GM21825 (cell line): Measurements from ENCODE around the gene TREML4.
"Not testable (repeated sequence)": the region's sequence is repeated elsewhere in the genome, so short reads cannot be mapped to it uniquely, and the experiment has no call there.

Source experiments
- ATAC-seq: cut with Tn5 transposase; IDR thresholded peaks from one replicate; pipeline ENCODE4 v1.9.1; 2021; ENCODE audit warnings: mild to moderate bottlenecking, moderate library complexity; ENCODE audit not compliant: unreplicated experiment

TREML4 gene, protein sequence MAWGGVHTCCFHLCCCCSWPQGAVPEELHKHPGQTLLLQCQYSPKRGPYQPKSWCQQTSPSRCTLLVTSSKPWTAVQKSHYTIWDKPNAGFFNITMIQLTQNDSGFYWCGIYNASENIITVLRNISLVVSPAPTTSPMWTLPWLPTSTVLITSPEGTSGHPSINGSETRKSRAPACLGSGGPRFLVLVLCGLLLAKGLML

GRCh38 chr6:41228096-41228495 lies at the start of gene TREML4:
Gene TREML4 (plus strand): TSS chr6:41228349. CDS start chr6:41228428, 79 bp downstream.
- no peak for ATAC-seq

DNA sequence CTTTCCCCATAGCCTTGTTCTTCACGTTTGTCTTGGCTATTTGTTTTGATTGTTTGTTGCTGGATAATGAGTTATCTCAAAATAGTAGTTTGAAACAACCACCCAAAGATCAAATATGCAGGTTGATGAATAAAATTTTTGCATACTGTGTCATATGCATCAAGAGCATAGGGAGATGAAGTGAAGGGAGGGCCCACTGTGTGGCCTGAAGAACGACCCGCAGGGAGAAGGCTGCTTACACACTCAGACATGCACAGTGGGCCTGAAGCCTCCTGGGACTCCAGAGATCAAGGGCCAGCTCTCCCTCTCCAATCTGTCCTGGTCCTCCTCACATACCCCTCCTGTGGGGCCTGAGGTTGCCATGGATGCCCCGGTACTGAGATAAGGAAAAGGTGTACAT lies 49.0 kb upstream of the TREML4 start:
- ATAC-seq: no peak

GRCh38 chr6:41181566-41181965 lies 46.6 kb upstream of the TREML4 start:
- ATAC-seq: no peak

GRCh38 chr6:41182069-41183034 lies 45.8 kb upstream of the TREML4 start:
- no peak for ATAC-seq

DNA sequence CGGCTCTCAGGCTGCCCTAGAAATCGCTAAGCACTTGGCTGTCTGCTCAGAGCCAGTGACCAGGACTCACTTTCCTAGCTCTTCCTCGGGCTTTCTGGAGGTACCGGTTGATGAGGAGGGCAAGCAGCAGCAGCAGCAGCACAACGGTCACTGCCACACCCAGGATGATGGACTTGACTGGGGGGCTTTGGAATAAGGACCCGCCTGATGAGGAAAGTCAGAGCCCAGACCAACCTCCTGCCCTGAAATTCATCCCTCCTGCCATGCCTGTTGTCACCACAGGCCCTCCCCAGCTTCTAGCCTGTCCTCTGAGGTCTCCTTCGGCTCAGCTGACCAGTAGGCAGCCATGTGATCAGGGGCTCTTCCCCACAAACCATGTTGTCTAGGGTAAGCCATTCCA lies 43.4 kb upstream of the TREML4 start:
- ATAC-seq: no peak

DNA sequence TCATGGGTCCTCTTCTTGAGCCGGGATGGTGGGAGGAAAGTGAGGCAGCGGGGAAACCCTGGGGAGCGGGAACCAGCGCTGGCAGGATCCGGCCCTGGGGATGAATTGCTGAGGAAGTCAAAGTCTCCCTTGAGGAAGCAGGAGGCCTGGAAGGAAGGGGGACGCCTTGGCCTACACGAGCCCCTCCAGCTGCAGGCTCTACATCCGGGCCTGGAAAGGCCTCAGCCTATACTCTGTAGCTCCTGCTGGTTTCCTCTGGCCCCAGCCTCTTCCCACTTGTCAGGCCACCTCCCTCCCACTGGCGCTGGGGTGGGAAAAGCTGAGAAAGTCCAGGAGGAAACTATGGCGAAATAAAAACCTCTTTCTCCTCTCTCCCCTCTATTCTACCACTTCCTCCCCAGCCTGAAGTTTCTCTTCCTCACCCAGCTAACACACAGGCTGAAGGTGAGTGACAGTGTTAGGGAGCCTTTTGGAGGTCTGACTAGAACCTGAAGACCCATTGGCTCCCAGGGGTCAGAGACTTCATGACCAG lies 42.1 kb upstream of the TREML4 start:
- no peak for ATAC-seq

GRCh38 chr6:41187924-41188886 lies 39.9 kb upstream of the TREML4 start:
- no peak for ATAC-seq

DNA sequence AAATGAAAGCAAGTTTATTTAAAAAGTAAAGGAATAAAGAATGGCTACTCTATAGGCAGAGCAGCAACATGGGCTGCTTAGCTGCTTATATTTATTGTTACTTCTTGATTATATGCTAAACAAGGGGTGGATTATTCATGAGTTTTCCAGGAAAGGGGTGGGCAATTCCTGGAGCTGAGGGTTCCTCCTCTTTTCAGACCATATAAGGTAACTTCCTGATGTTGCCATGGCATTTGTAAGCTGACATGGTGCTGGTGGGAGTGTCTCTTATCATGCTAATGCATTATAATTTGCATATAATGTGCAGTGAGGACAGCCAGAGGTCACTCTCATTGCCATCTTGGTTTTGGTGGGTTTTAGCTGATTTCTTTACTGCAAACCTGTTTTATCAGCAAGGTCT lies 39.1 kb upstream of the TREML4 start:
- not testable (repeated sequence) for ATAC-seq

GRCh38 chr6:41189967-41190366 lies 38.2 kb upstream of the TREML4 start:
- ATAC-seq: no peak

DNA sequence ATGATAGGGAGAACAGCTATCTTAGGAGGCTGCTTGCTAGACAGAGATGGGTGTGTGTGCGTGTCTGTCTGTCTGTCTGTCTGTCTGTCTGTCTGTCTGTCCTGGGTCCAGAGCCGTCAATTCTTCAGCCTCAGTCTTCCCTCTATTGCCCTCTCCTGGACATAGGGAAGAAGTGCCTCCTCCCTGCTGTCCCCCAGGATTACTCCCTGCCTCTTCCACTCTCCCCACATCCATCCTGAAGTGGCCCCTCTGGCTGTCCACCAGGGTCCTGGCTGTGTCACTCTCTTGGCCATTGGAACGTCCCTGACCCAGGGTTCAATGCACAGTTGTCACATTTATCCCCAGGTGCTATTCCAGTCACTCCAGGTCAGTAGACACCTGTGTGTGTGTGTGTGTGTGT lies 37.4 kb upstream of the TREML4 start:
- ATAC-seq: no peak

DNA sequence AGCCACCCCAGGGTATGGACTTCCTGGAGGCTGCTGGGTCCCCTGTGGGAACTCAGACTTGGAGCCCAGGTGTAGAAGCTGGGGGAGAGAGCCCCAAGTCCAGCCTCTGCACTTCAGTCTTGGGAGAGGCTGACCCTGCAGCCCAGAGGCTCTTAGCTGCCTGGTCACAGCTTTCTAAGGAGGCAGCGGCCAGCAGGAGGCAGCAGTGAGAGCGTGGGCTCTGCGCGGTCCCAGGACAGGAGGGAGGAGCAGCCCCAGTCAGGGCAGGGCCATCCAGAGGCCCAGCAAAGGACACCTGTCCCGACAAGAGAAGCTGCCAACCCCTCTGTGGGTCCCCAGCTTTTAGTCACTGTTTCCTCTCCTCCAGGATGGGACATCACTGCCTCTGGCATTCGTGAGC lies 36.6 kb upstream of the TREML4 start:
- no peak for ATAC-seq

- ATAC-seq: no peak
Observed at GRCh38 chr6:41193171-41193734, 34.9 kb upstream of the TREML4 start.

- no peak for ATAC-seq
Observed at GRCh38 chr6:41193884-41194283, 34.3 kb upstream of the TREML4 start.

GRCh38 chr6:41194386-41194785 lies 33.8 kb upstream of the TREML4 start:
- no peak for ATAC-seq

DNA sequence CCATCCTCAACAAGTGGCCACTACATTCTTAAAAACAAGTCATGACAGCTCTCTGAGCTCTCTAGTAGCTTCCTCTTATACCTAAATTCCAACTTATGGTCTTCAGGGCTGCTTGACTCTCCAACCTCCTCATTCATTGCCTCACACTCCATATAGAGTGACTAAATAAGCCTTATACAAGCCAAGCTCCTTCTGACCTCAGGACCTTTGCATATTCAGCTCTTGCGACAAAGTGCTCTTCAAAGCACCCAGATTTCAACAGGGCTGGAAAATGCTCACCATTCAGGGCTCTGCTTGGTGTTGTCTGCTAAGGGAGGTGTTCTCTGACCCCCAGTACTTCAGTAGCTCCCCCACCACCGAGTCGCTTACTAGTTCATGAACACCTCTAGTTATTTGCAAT lies 30.9 kb upstream of the TREML4 start:
- ATAC-seq: no peak

DNA sequence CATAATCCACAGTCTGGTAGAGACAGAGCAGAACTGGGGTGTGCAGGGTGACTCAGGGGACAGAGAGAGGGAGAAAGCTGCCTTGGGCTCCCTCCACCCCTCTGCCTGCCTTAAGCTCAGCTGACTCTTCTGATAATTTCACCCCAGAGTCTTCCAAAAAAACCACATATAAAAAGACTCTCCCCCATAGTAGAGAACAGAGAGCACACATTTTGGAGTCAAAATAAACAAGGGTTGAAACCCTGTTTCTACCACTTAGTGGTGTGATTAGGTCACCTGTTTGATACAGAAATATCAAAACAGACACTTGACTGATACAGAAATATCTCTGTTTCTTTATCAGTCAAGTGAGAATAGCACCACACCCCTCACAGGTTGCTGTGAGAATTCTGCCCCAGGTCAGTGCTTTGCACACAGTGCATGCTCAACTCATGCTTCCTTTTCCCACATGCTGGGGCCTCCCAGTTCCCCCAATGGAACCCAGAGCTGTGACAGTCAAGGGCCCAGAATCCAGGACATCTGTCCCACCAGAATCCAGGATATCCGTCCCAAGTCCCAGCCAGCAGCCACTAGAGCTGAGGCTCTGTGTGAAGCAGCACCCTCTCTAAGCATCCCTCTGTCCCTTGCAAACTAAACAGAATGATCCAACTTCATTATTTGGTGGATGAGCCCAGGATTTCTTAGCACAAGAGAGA lies 28.4 kb upstream of the TREML4 start:
- peak; percentile 42 for ATAC-seq

DNA sequence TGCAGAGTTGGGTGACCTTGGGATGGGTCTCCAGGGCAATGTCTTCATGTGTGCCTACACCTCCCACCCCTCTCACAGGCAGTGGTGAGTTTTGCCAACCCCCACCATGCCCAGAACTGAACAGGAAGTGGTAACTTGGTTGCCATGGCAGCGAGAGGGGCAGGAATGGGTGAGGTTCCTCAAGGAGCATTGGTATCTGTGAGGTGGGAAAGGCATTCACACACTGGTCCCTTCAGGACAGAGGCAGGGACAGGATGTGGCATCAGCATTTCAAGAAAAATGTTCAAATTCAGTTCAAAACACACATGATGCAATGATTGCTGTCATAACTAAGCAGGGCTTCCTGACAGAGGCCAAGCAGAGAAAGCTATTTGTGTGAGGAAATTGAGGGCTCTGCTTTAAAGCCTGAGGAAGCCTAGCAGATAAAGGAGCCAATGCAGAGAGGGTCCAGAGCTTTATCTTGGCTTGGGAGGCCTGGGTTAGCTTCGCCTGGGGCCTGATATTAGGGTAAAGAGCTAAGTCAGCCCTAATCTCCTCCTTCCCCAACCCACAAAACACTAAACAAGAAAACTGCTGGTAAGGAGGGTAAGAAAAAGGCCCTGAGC lies 27.8 kb upstream of the TREML4 start:
- peak; percentile 26 for ATAC-seq

DNA sequence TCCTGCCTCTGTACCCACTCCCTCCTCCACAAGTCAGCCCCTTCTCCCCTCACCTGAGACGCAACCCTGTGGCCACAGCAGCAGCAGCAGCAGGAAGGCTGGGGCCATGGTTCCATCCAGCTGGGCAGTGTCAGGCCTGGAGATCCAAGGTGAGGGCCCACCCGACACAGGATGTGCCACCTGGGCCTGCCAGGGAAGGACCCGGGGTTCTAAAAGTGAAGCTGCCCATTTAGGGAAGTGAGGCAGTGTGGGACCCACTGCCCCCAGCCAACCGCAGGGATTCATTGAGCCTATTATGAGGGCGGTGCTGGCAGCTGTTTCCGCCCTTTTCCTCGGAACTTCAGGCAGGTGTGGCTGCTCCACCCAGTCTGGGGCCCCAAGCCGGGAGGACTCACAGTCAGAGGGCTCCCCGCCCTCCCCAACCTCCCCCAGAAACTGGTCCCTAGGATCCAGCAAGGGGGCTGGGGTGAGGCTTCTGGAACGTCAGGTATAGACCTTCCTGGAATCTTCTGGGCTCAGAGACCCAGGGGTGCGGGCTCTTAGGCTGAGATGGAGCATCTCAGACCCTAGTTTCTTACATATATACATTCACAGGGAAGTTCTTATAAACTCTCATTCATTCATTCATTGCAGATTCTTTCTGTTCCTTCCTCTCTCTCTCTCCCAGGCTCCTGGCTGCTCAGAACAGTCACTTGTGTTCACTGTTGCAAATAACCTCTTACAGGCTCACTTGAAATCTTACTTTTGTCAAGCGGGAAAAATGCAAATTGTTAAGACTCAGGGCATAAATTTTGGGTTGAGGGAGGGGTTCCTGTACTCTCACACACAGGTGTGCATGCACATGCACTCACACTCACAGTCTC lies 27.0 kb upstream of the TREML4 start, which contains the start of gene TREML2:
TREML2 (minus strand) TSS at position 249 of the 863 bp plus-strand sequence; CDS start at position 108, 141 bp downstream.
- ATAC-seq: peak; percentile 40
